ENCODE results near the gene ASB9.

Gene ASB9

GRCh38 chrX:15242899-15243555 lies 26.9 kb downstream of the ASB9 start:
- ChIA-PET POLR2A (interaction anchor here (0.6 kb wide), 1 partner anchor 13 kb away, joined by 4 read pairs; no protein-coding TSS in a partner anchor), CTCF (interaction anchor here (1.0 to 1.5 kb wide), 3 partner anchors 9 to 1188 kb away, joined by 3 to 5 read pairs (median 4); no protein-coding TSS in a partner anchor)
- H3K27me3 ChIP-seq (replicated peaks in 2 of 5; ENCODE audit: control insufficient read depth in 4 of 5, insufficient read depth in 5 of 5, low read length in 4 of 5), result peaks cover 0 to 3% (median 0%) of the 10 kb centered on the region in 5 experiments
- no peak overlapping the region for H3K27ac ChIP-seq (ENCODE audit: insufficient read depth in 1 of 2, low read depth in 1 of 2, low read length in 2 of 2, poor library complexity in 1 of 2, severe bottlenecking in 2 of 2)
- no peaks in the 10 kb centered on the region for H3K4me1 ChIP-seq (ENCODE audit: control extremely low read depth in 1 of 4, control insufficient read depth in 4 of 4, insufficient read depth in 4 of 4, low read length in 3 of 4)
- WGBS (ENCODE audit: insufficient coverage), result 56% methylated on average over 1 of the region's 5 CpGs
- no peak overlapping the region for H3K4me3 ChIP-seq (ENCODE audit: control insufficient read depth in 1 of 7, extremely low read depth in 1 of 7, insufficient read depth in 4 of 7, low read depth in 2 of 7, low read length in 6 of 7)
- H3K36me3 ChIP-seq (ENCODE audit: control insufficient read depth in 4 of 4, insufficient read depth in 4 of 4, low read length in 3 of 4), result no peaks in the 10 kb centered on the region
- H3K9me3 ChIP-seq (ENCODE audit: control extremely low read depth in 1 of 5, control insufficient read depth in 4 of 5, insufficient read depth in 2 of 5, low read depth in 1 of 5, low read length in 4 of 5), result no peaks in the 10 kb centered on the region
- DNase-seq, result peak; percentile 30 to 69 (median 62)

- ChIA-PET CTCF (interaction anchor here (1.0 kb wide), 1 partner anchor 18 kb away, joined by 3 read pairs; no protein-coding TSS in a partner anchor), POLR2A (no interaction called here)
- Histone ChIP-seq H3K9me3 (ENCODE audit: control extremely low read depth in 1 of 5, control insufficient read depth in 4 of 5, insufficient read depth in 2 of 5, low read depth in 1 of 5, low read length in 4 of 5) (no peaks in the 10 kb centered on the region), H3K4me1 (ENCODE audit: control extremely low read depth in 1 of 4, control insufficient read depth in 4 of 4, insufficient read depth in 4 of 4, low read length in 3 of 4) (no peaks in the 10 kb centered on the region), H3K4me3 (ENCODE audit: control insufficient read depth in 1 of 7, extremely low read depth in 1 of 7, insufficient read depth in 4 of 7, low read depth in 2 of 7, low read length in 6 of 7) (no peak overlapping the region), H3K36me3 (ENCODE audit: control insufficient read depth in 4 of 4, insufficient read depth in 4 of 4, low read length in 3 of 4) (no peaks in the 10 kb centered on the region), H3K27me3 (replicated peaks in 2 of 5; ENCODE audit: control insufficient read depth in 4 of 5, insufficient read depth in 5 of 5, low read length in 4 of 5) (peaks cover 0 to 3% (median 0%) of the 10 kb centered on the region in 5 experiments), H3K27ac (ENCODE audit: insufficient read depth in 1 of 2, low read depth in 1 of 2, low read length in 2 of 2, poor library complexity in 1 of 2, severe bottlenecking in 2 of 2) (no peak overlapping the region)
- DNase-seq, result no peak
- WGBS (ENCODE audit: insufficient coverage), result no CpG with 5 or more reads among the region's 3 CpGs
Observed at GRCh38 chrX:15241301-15241700, 28.6 kb downstream of the ASB9 start.

- WGBS (ENCODE audit: insufficient coverage), result 95% methylated on average over 5 of the region's 5 CpGs
- no peaks in the 10 kb centered on the region for H3K36me3 ChIP-seq (ENCODE audit: control insufficient read depth in 4 of 4, insufficient read depth in 4 of 4, low read length in 3 of 4)
- DNase-seq, result no peak
- no peaks in the 10 kb centered on the region for H3K4me1 ChIP-seq (ENCODE audit: control extremely low read depth in 1 of 4, control insufficient read depth in 4 of 4, insufficient read depth in 4 of 4, low read length in 3 of 4)
- ChIA-PET CTCF (no interaction called here), POLR2A (no interaction called here)
- H3K27ac ChIP-seq (ENCODE audit: insufficient read depth in 1 of 2, low read depth in 1 of 2, low read length in 2 of 2, poor library complexity in 1 of 2, severe bottlenecking in 2 of 2), result no peak overlapping the region
- H3K4me3 ChIP-seq (ENCODE audit: control insufficient read depth in 1 of 7, extremely low read depth in 1 of 7, insufficient read depth in 4 of 7, low read depth in 2 of 7, low read length in 6 of 7), result no peak overlapping the region
- no peaks in the 10 kb centered on the region for H3K9me3 ChIP-seq (ENCODE audit: control extremely low read depth in 1 of 5, control insufficient read depth in 4 of 5, insufficient read depth in 2 of 5, low read depth in 1 of 5, low read length in 4 of 5)
- peaks cover 0 to 3% (median 0%) of the 10 kb centered on the region in 5 experiments for H3K27me3 ChIP-seq (replicated peaks in 2 of 5; ENCODE audit: control insufficient read depth in 4 of 5, insufficient read depth in 5 of 5, low read length in 4 of 5)
Observed at GRCh38 chrX:15240414-15240813, 29.5 kb downstream of the ASB9 start.

GRCh38 chrX:15236146-15236545 lies 33.7 kb downstream of the ASB9 start:
- Histone ChIP-seq H3K36me3 (ENCODE audit: control insufficient read depth in 4 of 4, insufficient read depth in 4 of 4, low read length in 3 of 4) (no peaks in the 10 kb centered on the region), H3K27ac (ENCODE audit: insufficient read depth in 1 of 2, low read depth in 1 of 2, low read length in 2 of 2, poor library complexity in 1 of 2, severe bottlenecking in 2 of 2) (no peak overlapping the region), H3K4me1 (ENCODE audit: control extremely low read depth in 1 of 4, control insufficient read depth in 4 of 4, insufficient read depth in 4 of 4, low read length in 3 of 4) (no peaks in the 10 kb centered on the region), H3K9me3 (ENCODE audit: control extremely low read depth in 1 of 5, control insufficient read depth in 4 of 5, insufficient read depth in 2 of 5, low read depth in 1 of 5, low read length in 4 of 5) (no peaks in the 10 kb centered on the region), H3K4me3 (ENCODE audit: control insufficient read depth in 1 of 7, extremely low read depth in 1 of 7, insufficient read depth in 4 of 7, low read depth in 2 of 7, low read length in 6 of 7) (no peak overlapping the region), H3K27me3 (replicated peaks in 2 of 5; ENCODE audit: control insufficient read depth in 4 of 5, insufficient read depth in 5 of 5, low read length in 4 of 5) (peaks cover 0 to 3% (median 0%) of the 10 kb centered on the region in 5 experiments)
- DNase-seq, result no peak
- ChIA-PET POLR2A (no interaction called here), CTCF (no interaction called here)
- 100% methylated on average over 1 of the region's 3 CpGs for WGBS (ENCODE audit: insufficient coverage)

GRCh38 chrX:15235001-15235400 lies 34.9 kb downstream of the ASB9 start:
- no peak overlapping the region for H3K27ac ChIP-seq (ENCODE audit: insufficient read depth in 1 of 2, low read depth in 1 of 2, low read length in 2 of 2, poor library complexity in 1 of 2, severe bottlenecking in 2 of 2)
- no peak overlapping the region for H3K4me3 ChIP-seq (ENCODE audit: control insufficient read depth in 1 of 7, extremely low read depth in 1 of 7, insufficient read depth in 4 of 7, low read depth in 2 of 7, low read length in 6 of 7)
- ChIA-PET POLR2A (no interaction called here), CTCF (no interaction called here)
- no peak for DNase-seq
- WGBS (ENCODE audit: insufficient coverage), result 60% methylated on average over 1 of the region's 1 CpG
- H3K9me3 ChIP-seq (ENCODE audit: control extremely low read depth in 1 of 5, control insufficient read depth in 4 of 5, insufficient read depth in 2 of 5, low read depth in 1 of 5, low read length in 4 of 5), result no peaks in the 10 kb centered on the region
- H3K4me1 ChIP-seq (ENCODE audit: control extremely low read depth in 1 of 4, control insufficient read depth in 4 of 4, insufficient read depth in 4 of 4, low read length in 3 of 4), result no peaks in the 10 kb centered on the region
- H3K27me3 ChIP-seq (replicated peaks in 2 of 5; ENCODE audit: control insufficient read depth in 4 of 5, insufficient read depth in 5 of 5, low read length in 4 of 5), result peaks cover 0 to 3% (median 0%) of the 10 kb centered on the region in 5 experiments
- no peaks in the 10 kb centered on the region for H3K36me3 ChIP-seq (ENCODE audit: control insufficient read depth in 4 of 4, insufficient read depth in 4 of 4, low read length in 3 of 4)

GRCh38 chrX:15233416-15234015 lies 36.4 kb downstream of the ASB9 start:
- WGBS (ENCODE audit: insufficient coverage), result 55% methylated on average over 2 of the region's 3 CpGs
- ChIA-PET POLR2A (no interaction called here), CTCF (interaction anchor here (1.2 to 1.4 kb wide), 2 partner anchors 9 to 11 kb away, joined by 3 to 5 read pairs; no protein-coding TSS in a partner anchor)
- Histone ChIP-seq H3K27me3 (replicated peaks in 2 of 5; ENCODE audit: control insufficient read depth in 4 of 5, insufficient read depth in 5 of 5, low read length in 4 of 5) (peaks cover 0 to 3% (median 0%) of the 10 kb centered on the region in 5 experiments), H3K36me3 (ENCODE audit: control insufficient read depth in 4 of 4, insufficient read depth in 4 of 4, low read length in 3 of 4) (no peaks in the 10 kb centered on the region), H3K4me3 (ENCODE audit: control insufficient read depth in 1 of 7, extremely low read depth in 1 of 7, insufficient read depth in 4 of 7, low read depth in 2 of 7, low read length in 6 of 7) (no peak overlapping the region), H3K4me1 (ENCODE audit: control extremely low read depth in 1 of 4, control insufficient read depth in 4 of 4, insufficient read depth in 4 of 4, low read length in 3 of 4) (no peaks in the 10 kb centered on the region), H3K9me3 (ENCODE audit: control extremely low read depth in 1 of 5, control insufficient read depth in 4 of 5, insufficient read depth in 2 of 5, low read depth in 1 of 5, low read length in 4 of 5) (no peaks in the 10 kb centered on the region), H3K27ac (ENCODE audit: insufficient read depth in 1 of 2, low read depth in 1 of 2, low read length in 2 of 2, poor library complexity in 1 of 2, severe bottlenecking in 2 of 2) (no peak overlapping the region)
- DNase-seq, result no peak

GRCh38 chrX:15224747-15225146 lies 45.1 kb downstream of the ASB9 start:
- POLR2A ChIA-PET, result no interaction called here
- 100% methylated on average over 1 of the region's 1 CpG for WGBS (ENCODE audit: insufficient coverage)
- H3K4me3 ChIP-seq (ENCODE audit: control insufficient read depth in 1 of 7, extremely low read depth in 1 of 7, insufficient read depth in 4 of 7, low read depth in 2 of 7, low read length in 6 of 7), result no peak overlapping the region

More at GRCh38 chrX:15224747-15225146, 45.1 kb downstream of the ASB9 start:
- Histone ChIP-seq H3K4me1 (ENCODE audit: control extremely low read depth in 1 of 4, control insufficient read depth in 4 of 4, insufficient read depth in 4 of 4, low read length in 3 of 4) (peaks cover 0 to 2% (median 0%) of the 10 kb centered on the region in 4 experiments), H3K9me3 (ENCODE audit: control extremely low read depth in 1 of 5, control insufficient read depth in 4 of 5, insufficient read depth in 2 of 5, low read depth in 1 of 5, low read length in 4 of 5) (peaks cover 0 to 4% (median 0%) of the 10 kb centered on the region in 5 experiments), H3K36me3 (ENCODE audit: control insufficient read depth in 4 of 4, insufficient read depth in 4 of 4, low read length in 3 of 4) (no peaks in the 10 kb centered on the region), H3K27me3 (replicated peaks in 2 of 5; ENCODE audit: control insufficient read depth in 4 of 5, insufficient read depth in 5 of 5, low read length in 4 of 5) (peaks cover 0 to 7% (median 0%) of the 10 kb centered on the region in 5 experiments), H3K27ac (ENCODE audit: insufficient read depth in 1 of 2, low read depth in 1 of 2, low read length in 2 of 2, poor library complexity in 1 of 2, severe bottlenecking in 2 of 2) (no peak overlapping the region)
- DNase-seq, result no peak
- CTCF ChIA-PET, result no interaction called here

All from common myeloid progenitor, CD34-positive (primary cell).